A673 (cell line): ENCODE results near the gene PSMA7. TPM values are rescaled to one million over a fixed set of nuclear protein-coding genes. Genes with fewer than 3 reads are reported as not detected.

ENCODE experiments used
- BruUV-seq: library from RNA; stranded (reverse); fragments of 400-500 nt; replicated peaks from 2 replicates; lab custom pipeline; 2021; lab: Mats Ljungman, UMichigan
- CTCF ChIA-PET: fragments of 300-600 bp; sonication (Branson Sonifier 250); formaldehyde crosslinking; loops from one replicate; lab custom pipeline; 2022; ENCODE audit warnings: antibody characterized with exemption; lab: Charles Lee
- POLR2A ChIA-PET: fragments of 300-600 bp; sonication (Branson Sonifier 250); formaldehyde crosslinking; loops from one replicate; lab custom pipeline; 2022; ENCODE audit warnings: antibody characterized with exemption; ENCODE audit not compliant: low non-redundant PET; lab: Charles Lee
- DNase-seq: peaks from one replicate; pipeline ENCODE4 v3.0.0-alpha.2; 2015; ENCODE audit warnings: low spot score
- H3K27ac ChIP-seq: fragments of 200-600 bp; sonication (generic); 2 replicates; pipeline ENCODE4 v1.5.1; 2016; ENCODE audit warnings: mixed run types, low read depth, mild to moderate bottlenecking, mixed read lengths, antibody characterized with exemption, low read length; ENCODE audit not compliant: poor library complexity, severe bottlenecking
- H3K27me3 ChIP-seq: fragments of 200-600 bp; sonication (generic); replicated peaks from 2 replicates; pipeline ENCODE4 v1.6.1; 2017; ENCODE audit warnings: mixed run types, low read depth, mild to moderate bottlenecking, mixed read lengths, antibody characterized with exemption, low read length; ENCODE audit not compliant: insufficient read depth, poor library complexity
- H3K36me3 ChIP-seq: fragments of 200-600 bp; sonication (generic); 2 replicates; pipeline ENCODE4 v1.6.1; 2016; ENCODE audit warnings: mixed run types, mild to moderate bottlenecking, mixed read lengths, antibody characterized with exemption, low read length; ENCODE audit not compliant: insufficient read depth, poor library complexity, severe bottlenecking
- H3K4me1 ChIP-seq: fragments of 200-600 bp; sonication (generic); 2 replicates; pipeline ENCODE4 v1.6.1; 2017; ENCODE audit warnings: mixed run types, mild to moderate bottlenecking, mixed read lengths, antibody characterized with exemption, low read length; ENCODE audit not compliant: insufficient read depth, poor library complexity, severe bottlenecking
- H3K4me3 ChIP-seq: fragments of 200-600 bp; sonication (generic); 2 replicates; pipeline ENCODE4 v1.5.1; 2016; ENCODE audit warnings: low read depth, mixed run types, mild to moderate bottlenecking, mixed read lengths, low read length; ENCODE audit not compliant: poor library complexity, severe bottlenecking
- H3K9me3 ChIP-seq: fragments of 200-600 bp; sonication (generic); 2 replicates; pipeline ENCODE4 v1.6.1; 2016; ENCODE audit warnings: mixed run types, low read depth, mild to moderate bottlenecking, mixed read lengths, antibody characterized with exemption, low read length; ENCODE audit not compliant: poor library complexity, severe bottlenecking
- CTCF ChIP-seq: fragments of 300-800, 200-600 bp; sonication (generic); conservative IDR thresholded peaks from 2 replicates; pipeline ENCODE4 v1.5.1; 2017; ENCODE audit warnings: low read depth, mild to moderate bottlenecking, antibody characterized with exemption, low read length, moderate library complexity, mixed read lengths
- EZH2 ChIP-seq: fragments of 200-600 bp; sonication (generic); IDR thresholded peaks from 2 replicates; pipeline ENCODE4 v1.6.1; 2017; ENCODE audit warnings: borderline replicate concordance, low read depth, mild to moderate bottlenecking, mixed read lengths, antibody characterized with exemption, low read length; ENCODE audit not compliant: poor library complexity, severe bottlenecking
- intact Hi-C: fragments of 100-400 bp; cut with micrococcal nuclease; formaldehyde crosslinking; loops from one replicate; pipeline ENCODE4 v1.10.0; 2022; ENCODE audit not compliant: unreplicated experiment
- total RNA-seq: library from RNA; stranded (reverse); gene quantifications from 2 replicates; pipeline ENCODE4 v1.2.3, GENCODE V29; 2021

Gene PSMA7
- total RNA-seq, 1 experiment from 2014 or later: 593 TPM

GRCh38 chr20:62119115-62119514 lies 24.1 kb downstream of the PSMA7 start:
- H3K4me3 ChIP-seq: no peak overlapping the region
- ChIA-PET CTCF (no interaction called here), POLR2A (no interaction called here)
- intact Hi-C loops: no loop called here
- no peak for DNase-seq
- H3K4me1 ChIP-seq: peaks cover 12% of the 10 kb centered on the region
- no TSS peak for BruUV-seq
- TF ChIP-seq EZH2 (no peak), CTCF (no peak)
- H3K36me3 ChIP-seq: peaks cover 3% of the 10 kb centered on the region
- no peaks in the 10 kb centered on the region for H3K27me3 ChIP-seq
- H3K27ac ChIP-seq: no peak overlapping the region
- no peaks in the 10 kb centered on the region for H3K9me3 ChIP-seq

- no peaks in the 10 kb centered on the region for H3K9me3 ChIP-seq
- CTCF ChIA-PET: no interaction called here
- H3K27ac ChIP-seq: no peak overlapping the region
- intact Hi-C loops: no loop called here
- no peak for DNase-seq
- H3K4me3 ChIP-seq: no peak overlapping the region
- H3K36me3 ChIP-seq: no peaks in the 10 kb centered on the region
- POLR2A ChIA-PET: no interaction called here
- TF ChIP-seq CTCF (no peak), EZH2 (no peak)
- H3K4me1 ChIP-seq: peaks cover 5% of the 10 kb centered on the region
- BruUV-seq: no TSS peak
- no peaks in the 10 kb centered on the region for H3K27me3 ChIP-seq
Observed at GRCh38 chr20:62118113-62119043, 24.8 kb downstream of the PSMA7 start.

GRCh38 chr20:62117658-62118057 lies 25.5 kb downstream of the PSMA7 start:
- CTCF ChIA-PET: no interaction called here

More at GRCh38 chr20:62117658-62118057, 25.5 kb downstream of the PSMA7 start:
- POLR2A ChIA-PET: no interaction called here
- H3K9me3 ChIP-seq: no peaks in the 10 kb centered on the region
- no peak for TF ChIP-seq EZH2
- TF ChIP-seq CTCF: no peak
- no TSS peak for BruUV-seq
- no peaks in the 10 kb centered on the region for H3K36me3 ChIP-seq
- H3K4me3 ChIP-seq: no peak overlapping the region
- no peak for DNase-seq
- H3K4me1 ChIP-seq: peaks cover 4% of the 10 kb centered on the region
- no peaks in the 10 kb centered on the region for H3K27me3 ChIP-seq
- no peak overlapping the region for H3K27ac ChIP-seq
- intact Hi-C loops: no loop called here
